SU-DHL-6 (cell line): ENCODE results near the gene OPA3.

ENCODE experiments used
- H2AFZ ChIP-seq: fragments of 200-600 bp; sonication (generic); 2 replicates; pipeline ENCODE4 v1.6.1; 2014; ENCODE audit warnings: low read depth, mild to moderate bottlenecking, moderate library complexity, mixed read lengths, antibody characterized with exemption, low read length; ENCODE audit not compliant: severe bottlenecking
- H3F3A ChIP-seq: fragments of 200-600 bp; shearing (Covaris generic); 2 replicates; pipeline ENCODE4 v1.6.0; 2016; ENCODE audit warnings: antibody characterized with exemption, mild to moderate bottlenecking; ENCODE audit not compliant: insufficient read depth
- H3K27ac ChIP-seq: fragments of 200-600 bp; sonication (generic); 2 replicates; pipeline ENCODE4 v1.5.1; 2016; ENCODE audit warnings: low read depth, mild to moderate bottlenecking, low read length, moderate library complexity, mixed read lengths
- H3K27me3 ChIP-seq: fragments of 200-600 bp; sonication (generic), shearing (Covaris generic); 2 replicates; pipeline ENCODE4 v1.6.0; 2014; ENCODE audit warnings: mild to moderate bottlenecking, low read length
- H3K36me3 ChIP-seq: fragments of 200-600 bp; sonication (generic); 2 replicates; pipeline ENCODE4 v1.6.1; 2014; ENCODE audit warnings: mild to moderate bottlenecking, low read length, mixed read lengths
- H3K4me2 ChIP-seq: fragments of 300-600, 200-600 bp; shearing (Covaris generic), sonication (generic); 2 replicates; pipeline ENCODE4 v1.6.0; 2014; ENCODE audit warnings: low read length, low read depth, mild to moderate bottlenecking; ENCODE audit not compliant: poor library complexity, severe bottlenecking
- H3K4me3 ChIP-seq: fragments of 200-600 bp; sonication (generic); 2 replicates; pipeline ENCODE4 v1.5.1; 2014; ENCODE audit warnings: antibody characterized with exemption, low read length, mild to moderate bottlenecking, mixed read lengths; ENCODE audit not compliant: insufficient read depth, poor library complexity, severe bottlenecking
- H3K79me2 ChIP-seq: fragments of 200-600 bp; sonication (generic); 2 replicates; pipeline ENCODE4 v1.6.1; 2014; ENCODE audit warnings: mild to moderate bottlenecking, low read length, moderate library complexity; ENCODE audit not compliant: insufficient read depth
- H3K9ac ChIP-seq: fragments of 200-600 bp; sonication (generic); 2 replicates; pipeline ENCODE4 v1.7.0; 2014; ENCODE audit warnings: mild to moderate bottlenecking, low read length
- H3K9me2 ChIP-seq: fragments of 200-600 bp; sonication (generic); replicated peaks from 2 replicates; pipeline ENCODE4 v1.6.1; 2014; ENCODE audit warnings: low read length; ENCODE audit not compliant: insufficient read depth
- H3K9me3 ChIP-seq: fragments of 200-600 bp; sonication (generic); 2 replicates; pipeline ENCODE4 v1.6.1; 2014; ENCODE audit warnings: low read length, mixed read lengths; ENCODE audit not compliant: insufficient read depth
- H4K20me1 ChIP-seq: fragments of 200-600 bp; sonication (generic); 2 replicates; pipeline ENCODE4 v1.6.1; 2014; ENCODE audit warnings: low read depth, mild to moderate bottlenecking, antibody characterized with exemption, low read length, moderate library complexity, mixed read lengths
- CTCF ChIP-seq: fragments of 200-600 bp; sonication (generic); IDR thresholded peaks from one replicate; pipeline ENCODE4 v1.5.1; 2017; ENCODE audit warnings: antibody characterized with exemption, mild to moderate bottlenecking, low read length, moderate library complexity; ENCODE audit not compliant: insufficient read depth, poor library complexity, severe bottlenecking
- EZH2phosphoT487 ChIP-seq: fragments of 200-600 bp; sonication (generic), shearing (Covaris generic); conservative IDR thresholded peaks from 2 replicates; pipeline ENCODE4 v1.6.1; 2018; ENCODE audit warnings: mild to moderate bottlenecking, antibody characterized with exemption, low read length, moderate library complexity, mixed read lengths

OPA3 gene

GRCh38 chr19:45601524-45602374 is 17.1 kb upstream of the OPA3 start, which contains the start of gene GPR4:
Gene GPR4, minus strand, starts transcription at chr19:45602212. Its CDS starts 10,346 bp downstream, at chr19:45591866.
- Histone ChIP-seq H3K27me3 (no peaks in the 10 kb centered on the region), H3K27ac (no peak within 1 kb of the TSS), H3K79me2 (no peaks in the 10 kb centered on the region), H3K9ac (no peak within 1 kb of the TSS), H3K9me2 (no peaks in the 10 kb centered on the region), H3K36me3 (no peaks in the 10 kb centered on the region), H3K4me3 (no peak within 1 kb of the TSS), H3K4me2 (no peak within 1 kb of the TSS), H3K9me3 (no peaks in the 10 kb centered on the region), H2AFZ (no peak within 1 kb of the TSS), H3F3A (no peaks in the 10 kb centered on the region), H4K20me1 (no peaks in the 10 kb centered on the region)
- TF ChIP-seq EZH2phosphoT487: no peak
- no peak for TF ChIP-seq CTCF

- H3K4me3 ChIP-seq: no peak overlapping the region
- no peaks in the 10 kb centered on the region for H3K36me3 ChIP-seq
- no peaks in the 10 kb centered on the region for H4K20me1 ChIP-seq
- TF ChIP-seq EZH2phosphoT487 (no peak), CTCF (no peak)
- no peaks in the 10 kb centered on the region for H3K27me3 ChIP-seq
- no peak overlapping the region for H3K4me2 ChIP-seq
- H3K27ac ChIP-seq: no peak overlapping the region
- no peak overlapping the region for H3K9ac ChIP-seq
- H3K79me2 ChIP-seq: no peaks in the 10 kb centered on the region
- H3K9me2 ChIP-seq: no peaks in the 10 kb centered on the region
- H3K9me3 ChIP-seq: no peaks in the 10 kb centered on the region
- H3F3A ChIP-seq: no peaks in the 10 kb centered on the region
- no peak overlapping the region for H2AFZ ChIP-seq
These were observed 16.5 kb upstream of the OPA3 start for GRCh38 chr19:45601115-45601514.

- Histone ChIP-seq H3K9me3 (no peaks in the 10 kb centered on the region), H3K36me3 (no peaks in the 10 kb centered on the region), H3K27ac (no peak overlapping the region), H2AFZ (no peak overlapping the region), H3K4me2 (no peak overlapping the region), H3K4me3 (no peak overlapping the region), H3K79me2 (no peaks in the 10 kb centered on the region), H3K9me2 (no peaks in the 10 kb centered on the region), H3F3A (no peaks in the 10 kb centered on the region), H3K9ac (no peak overlapping the region), H4K20me1 (no peaks in the 10 kb centered on the region), H3K27me3 (no peaks in the 10 kb centered on the region)
- TF ChIP-seq EZH2phosphoT487: no peak
- no peak for TF ChIP-seq CTCF
These were observed 15.8 kb upstream of the OPA3 start for GRCh38 chr19:45600340-45600885.
